ENCODE results near the gene DNAH11.

DNAH11 gene

GRCh38 chr7:21944616-21945453 lies 402.0 kb downstream of the DNAH11 start:
- Mint-ChIP-seq H3K36me3 (peaks cover 0 to 4% of the 10 kb centered on the region in 2 donors), H3K27me3 (no peaks in the 10 kb centered on the region), H3K4me1 (peaks cover 44 to 84% of the 10 kb centered on the region in 2 donors), H3K27ac (peak overlapping the region; percentile 100), H3K9me3 (no peaks in the 10 kb centered on the region), H3K4me3 (peak overlapping the region; percentile 90 to 94)
- ATAC-seq (replicated peaks) (no peak), DNase-seq (no peak)

- peak within 1 kb of the TSS; percentile 90 to 94 for H3K4me3 Mint-ChIP-seq
- H3K9me3 Mint-ChIP-seq: no peaks in the 10 kb centered on the region
- peaks cover 0 to 4% of the 10 kb centered on the region in 2 donors for H3K36me3 Mint-ChIP-seq
- DNase-seq (peak; percentile 73), ATAC-seq (replicated peaks) (peak; percentile 82 to 85)
- no peaks in the 10 kb centered on the region for H3K27me3 Mint-ChIP-seq
- peaks cover 37 to 76% of the 10 kb centered on the region in 2 donors for H3K4me1 Mint-ChIP-seq
- peak within 1 kb of the TSS; percentile 100 for H3K27ac Mint-ChIP-seq
These were observed 402.8 kb downstream of the DNAH11 start, which contains the start of gene CDCA7L for GRCh38 chr7:21945454-21946221. CDCA7L (minus strand) TSS chr7:21945899; CDS start chr7:21945804, 95 bp downstream.

- peaks cover 34 to 70% of the 10 kb centered on the region in 2 donors for H3K4me1 Mint-ChIP-seq
- peak overlapping the region; percentile 100 for H3K27ac Mint-ChIP-seq
- peak overlapping the region; percentile 90 to 94 for H3K4me3 Mint-ChIP-seq
- H3K9me3 Mint-ChIP-seq: no peaks in the 10 kb centered on the region
- H3K27me3 Mint-ChIP-seq: no peaks in the 10 kb centered on the region
- no peak for ATAC-seq (replicated peaks)
- peaks cover 0 to 4% of the 10 kb centered on the region in 2 donors for H3K36me3 Mint-ChIP-seq
- no peak for DNase-seq
These were observed 403.4 kb downstream of the DNAH11 start for GRCh38 chr7:21946222-21946709.

GRCh38 chr7:21947056-21947455 lies 404.2 kb downstream of the DNAH11 start:
- H3K4me1 Mint-ChIP-seq: peaks cover 28 to 62% of the 10 kb centered on the region in 2 donors
- H3K27ac Mint-ChIP-seq: no peak overlapping the region
- H3K27me3 Mint-ChIP-seq: no peaks in the 10 kb centered on the region
- DNase-seq (no peak), ATAC-seq (replicated peaks) (no peak)
- no peak overlapping the region for H3K4me3 Mint-ChIP-seq
- H3K36me3 Mint-ChIP-seq: peaks cover 0 to 4% of the 10 kb centered on the region in 2 donors
- no peaks in the 10 kb centered on the region for H3K9me3 Mint-ChIP-seq

GRCh38 chr7:21947946-21948345 lies 405.1 kb downstream of the DNAH11 start:
- H3K9me3 Mint-ChIP-seq: no peaks in the 10 kb centered on the region
- peaks cover 23 to 53% of the 10 kb centered on the region in 2 donors for H3K4me1 Mint-ChIP-seq
- no peak overlapping the region for H3K4me3 Mint-ChIP-seq
- H3K36me3 Mint-ChIP-seq: peaks cover 0 to 3% of the 10 kb centered on the region in 2 donors
- no peak for DNase-seq
- no peak for ATAC-seq (replicated peaks)
- no peaks in the 10 kb centered on the region for H3K27me3 Mint-ChIP-seq
- no peak overlapping the region for H3K27ac Mint-ChIP-seq

- peak overlapping the region; percentile 7 for H3K27ac Mint-ChIP-seq
- no peak overlapping the region for H3K4me3 Mint-ChIP-seq
- no peaks in the 10 kb centered on the region for H3K36me3 Mint-ChIP-seq
- H3K27me3 Mint-ChIP-seq: no peaks in the 10 kb centered on the region
- H3K9me3 Mint-ChIP-seq: no peaks in the 10 kb centered on the region
- DNase-seq (no peak), ATAC-seq (replicated peaks) (no peak)
- H3K4me1 Mint-ChIP-seq: peaks cover 19 to 49% of the 10 kb centered on the region in 2 donors
These were observed 405.5 kb downstream of the DNAH11 start for GRCh38 chr7:21948364-21948763.

- DNase-seq (no peak), ATAC-seq (replicated peaks) (no peak)
- Mint-ChIP-seq H3K36me3 (no peaks in the 10 kb centered on the region), H3K4me1 (peaks cover 18 to 46% of the 10 kb centered on the region in 2 donors), H3K27me3 (no peaks in the 10 kb centered on the region), H3K27ac (no peak overlapping the region), H3K9me3 (no peaks in the 10 kb centered on the region), H3K4me3 (no peak overlapping the region)
These were observed 406.2 kb downstream of the DNAH11 start for GRCh38 chr7:21948887-21949540.
